GM18867 (cell line): ENCODE data around the gene OFD1.

Experiments
- ATAC-seq: cut with Tn5 transposase; IDR thresholded peaks from one replicate; pipeline ENCODE4 v1.9.1; 2021; ENCODE audit warnings: mild to moderate bottlenecking, moderate library complexity; ENCODE audit not compliant: unreplicated experiment

OFD1 gene

DNA sequence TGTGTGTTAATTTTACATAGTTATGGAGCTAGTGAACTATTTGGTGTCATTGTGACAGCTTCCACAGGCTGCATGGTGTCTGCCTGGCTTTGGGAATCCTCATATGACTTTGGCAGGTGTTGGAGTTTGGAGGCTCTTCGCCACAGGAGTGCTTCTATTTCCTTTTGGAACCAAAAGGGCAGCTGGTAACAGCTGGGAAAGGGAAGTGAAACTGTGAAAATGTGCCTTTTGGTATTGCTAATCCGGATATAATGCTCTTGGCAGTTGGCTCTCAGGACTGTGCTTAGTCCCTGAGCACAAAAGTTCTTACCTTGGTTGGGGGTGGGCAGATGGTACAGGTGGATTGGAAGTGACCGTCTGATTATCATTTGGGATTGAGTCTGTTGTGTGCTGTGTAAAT is 18.1 kb downstream of the OFD1 start:
- peak; percentile 48 for ATAC-seq

DNA sequence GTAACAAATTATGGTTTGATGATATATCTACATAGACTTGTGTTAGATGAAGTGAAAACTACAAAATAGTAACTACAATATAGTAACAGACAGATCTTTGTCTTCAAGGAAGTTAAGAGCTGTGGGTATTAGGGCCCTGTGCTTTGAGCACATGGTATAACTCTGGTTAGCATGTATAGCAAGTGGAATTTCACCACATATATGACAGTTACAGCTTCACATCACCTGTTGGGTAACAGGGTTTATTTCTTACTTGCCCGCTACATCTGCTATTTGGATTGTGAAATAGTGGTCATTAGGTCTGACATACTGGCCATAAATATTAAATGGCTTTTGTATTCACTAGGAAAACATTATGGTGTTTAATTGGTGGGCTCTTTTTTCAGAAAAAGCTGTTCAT is 20.2 kb downstream of the OFD1 start:
- no peak for ATAC-seq

- ATAC-seq, result no peak
Observed at GRCh38 chrX:13755254-13755653, 20.7 kb downstream of the OFD1 start.

- no peak for ATAC-seq
Observed at GRCh38 chrX:13756381-13756780, 21.8 kb downstream of the OFD1 start.

GRCh38 chrX:13759152-13759718 is 24.7 kb downstream of the OFD1 start:
- ATAC-seq, result peak; percentile 64

DNA sequence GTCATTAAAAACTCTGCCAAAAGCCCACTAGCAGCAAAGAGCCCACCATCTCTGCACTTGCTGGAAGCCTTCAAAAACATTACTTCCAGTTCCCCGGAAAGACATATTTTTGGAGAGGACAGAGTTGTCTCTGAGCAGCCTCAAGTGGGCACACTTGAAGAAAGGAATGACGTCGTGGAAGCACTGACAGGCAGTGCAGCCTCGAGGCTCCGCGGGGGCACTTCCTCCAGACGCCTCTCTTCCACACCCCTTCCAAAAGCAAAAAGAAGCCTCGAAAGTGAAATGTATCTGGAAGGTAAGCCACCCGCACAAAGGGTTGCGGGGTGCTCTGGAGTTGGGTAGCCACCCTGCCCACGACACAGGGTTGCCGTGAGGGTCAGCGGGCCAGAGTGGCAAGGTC is 25.9 kb downstream of the OFD1 start:
- no peak for ATAC-seq

DNA sequence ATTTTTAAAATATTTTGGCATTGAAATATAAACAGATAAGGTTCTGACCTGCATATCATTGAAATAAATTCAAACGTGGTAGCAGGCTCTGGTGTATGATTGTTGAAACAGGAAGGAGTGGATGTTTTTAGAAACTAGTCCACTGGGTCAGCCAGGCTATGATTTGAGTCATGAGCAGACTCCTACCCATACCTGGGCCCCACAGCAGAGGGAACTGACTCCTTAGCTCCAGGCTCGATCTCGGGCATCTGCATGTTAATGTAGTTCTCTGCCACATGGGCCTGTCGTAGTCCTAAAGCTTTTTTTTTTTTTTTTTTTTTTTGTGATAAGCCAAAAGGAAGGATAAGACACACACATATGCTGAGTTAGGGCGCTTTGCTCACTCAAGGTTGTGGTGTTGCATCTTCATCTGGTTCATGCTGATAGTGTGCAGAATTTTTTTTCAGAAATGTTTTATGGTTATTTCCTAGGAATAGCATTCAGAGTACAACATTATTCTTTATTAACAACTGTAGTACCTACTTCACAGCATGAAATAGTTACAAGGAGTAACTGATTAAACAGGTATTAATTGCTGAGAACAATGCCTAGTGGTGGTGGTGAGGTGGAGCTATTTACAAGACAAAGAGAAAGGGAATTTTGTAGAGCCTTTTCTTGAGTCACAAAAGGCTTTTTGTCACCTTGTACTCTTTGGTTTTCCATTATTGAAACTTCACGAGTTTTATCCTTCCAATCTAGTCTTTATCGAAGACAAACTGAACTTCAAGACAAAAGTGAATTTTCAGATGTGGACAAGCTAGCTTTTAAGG is 27.3 kb downstream of the OFD1 start:
- ATAC-seq, result peak; percentile 60

- ATAC-seq, result no peak
Observed at GRCh38 chrX:13763489-13763888, 28.9 kb downstream of the OFD1 start.

DNA sequence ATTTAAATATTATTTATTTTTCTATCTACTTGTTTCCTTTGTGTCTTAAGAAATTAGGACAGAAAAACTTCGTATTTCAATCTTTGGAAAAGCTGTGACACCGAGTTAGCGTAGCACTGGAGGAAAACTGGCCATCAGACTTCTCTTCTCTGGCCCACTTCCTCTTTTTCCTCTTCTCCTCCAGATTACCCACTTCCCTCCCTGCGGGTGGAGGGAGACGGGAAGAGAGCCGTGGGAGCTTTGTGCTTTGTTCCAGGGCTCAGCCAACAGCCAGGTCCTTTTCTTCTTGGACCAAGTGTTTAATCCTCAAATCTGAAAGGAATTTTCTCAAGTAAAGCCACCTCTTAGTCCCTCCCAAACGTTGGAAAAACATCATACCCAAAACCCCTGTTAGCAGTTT is 29.7 kb downstream of the OFD1 start:
- no peak for ATAC-seq

- ATAC-seq, result no peak
Observed at GRCh38 chrX:13764765-13765164, 30.2 kb downstream of the OFD1 start.

- no peak for ATAC-seq
Observed at GRCh38 chrX:13768939-13769338, 34.4 kb downstream of the OFD1 start.

DNA sequence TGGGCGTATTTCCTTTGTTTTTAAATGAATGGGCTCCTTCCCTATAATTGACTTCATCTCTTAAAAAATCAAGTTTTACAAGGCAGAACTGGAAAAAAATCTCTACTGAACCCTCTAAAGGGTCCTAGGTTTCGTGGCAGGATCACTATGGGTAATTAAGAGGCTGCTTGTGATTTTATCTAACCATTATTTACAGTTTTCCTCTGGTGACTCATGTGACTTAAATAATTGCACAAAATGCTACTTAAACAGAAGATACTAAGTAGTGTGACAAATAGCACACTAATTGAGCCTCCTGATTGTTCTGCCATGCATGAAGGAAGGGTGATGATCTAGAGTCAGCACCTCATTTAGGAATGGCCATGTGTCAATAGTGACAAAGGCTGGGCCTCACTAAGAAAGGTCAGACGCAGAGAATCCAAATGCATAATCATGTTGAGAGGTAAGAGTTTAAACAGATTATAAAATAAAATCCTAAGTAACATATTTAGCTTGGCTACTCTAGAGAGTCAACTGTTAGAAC is 35.5 kb downstream of the OFD1 start:
- no peak for ATAC-seq

DNA sequence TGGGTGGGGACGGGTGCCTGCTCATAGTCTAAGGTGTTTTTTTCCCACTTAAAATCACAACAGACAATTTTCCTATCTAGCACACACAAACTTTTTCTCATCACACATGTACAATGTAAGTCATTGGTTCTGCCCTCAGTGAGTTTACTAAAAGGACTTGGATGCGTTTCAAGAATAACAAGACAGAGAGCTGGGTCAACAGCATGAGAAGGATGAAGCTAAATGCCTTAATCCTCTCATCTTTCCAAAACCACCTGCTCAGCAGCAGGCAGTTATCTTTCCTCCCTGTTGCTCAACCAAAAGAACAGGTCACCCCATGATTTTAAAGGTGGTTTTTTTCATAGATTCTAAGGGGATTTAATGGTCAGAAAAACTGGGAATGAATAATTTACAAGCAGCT is 40.1 kb downstream of the OFD1 start:
- no peak for ATAC-seq

DNA sequence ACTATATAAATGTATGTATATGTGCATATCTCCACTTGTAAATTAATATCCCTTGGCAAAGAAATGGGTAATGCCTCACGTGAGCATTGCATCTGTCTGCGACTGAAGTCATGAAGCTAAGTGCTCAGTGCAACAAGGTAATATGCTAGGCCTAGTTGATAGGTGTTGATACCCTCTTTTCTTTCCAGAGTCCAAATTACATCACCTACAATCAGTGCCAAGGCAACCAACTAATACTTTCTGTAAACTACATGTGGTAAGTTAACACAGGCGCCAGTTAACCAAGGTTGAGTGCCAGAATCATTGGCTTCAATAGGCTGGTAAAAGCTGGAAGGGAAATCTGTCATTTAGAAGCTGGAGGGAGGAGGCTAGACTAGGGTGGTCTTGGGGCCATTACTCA is 41.3 kb downstream of the OFD1 start:
- no peak for ATAC-seq

- ATAC-seq, result no peak
Observed at GRCh38 chrX:13776387-13776786, 41.8 kb downstream of the OFD1 start.

DNA sequence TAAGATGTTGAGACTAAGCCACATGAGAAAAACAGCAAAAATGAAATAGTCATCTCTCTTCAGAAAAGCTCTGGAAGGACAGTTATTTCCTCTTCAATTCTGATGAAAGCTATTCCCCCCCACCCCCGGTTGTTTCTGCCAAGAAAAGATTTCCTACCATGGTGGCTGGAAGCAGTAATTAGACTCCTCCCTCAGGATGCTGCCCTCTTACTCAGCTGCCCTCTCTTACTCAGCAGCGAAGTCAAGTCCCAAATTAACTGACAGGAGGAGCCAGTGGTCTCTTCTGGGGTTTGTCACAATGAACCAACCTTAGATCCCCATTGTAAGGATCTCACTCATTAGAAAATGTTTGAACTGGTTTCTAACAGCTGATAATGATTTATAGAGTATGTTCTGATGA is 44.4 kb downstream of the OFD1 start:
- no peak for ATAC-seq

DNA sequence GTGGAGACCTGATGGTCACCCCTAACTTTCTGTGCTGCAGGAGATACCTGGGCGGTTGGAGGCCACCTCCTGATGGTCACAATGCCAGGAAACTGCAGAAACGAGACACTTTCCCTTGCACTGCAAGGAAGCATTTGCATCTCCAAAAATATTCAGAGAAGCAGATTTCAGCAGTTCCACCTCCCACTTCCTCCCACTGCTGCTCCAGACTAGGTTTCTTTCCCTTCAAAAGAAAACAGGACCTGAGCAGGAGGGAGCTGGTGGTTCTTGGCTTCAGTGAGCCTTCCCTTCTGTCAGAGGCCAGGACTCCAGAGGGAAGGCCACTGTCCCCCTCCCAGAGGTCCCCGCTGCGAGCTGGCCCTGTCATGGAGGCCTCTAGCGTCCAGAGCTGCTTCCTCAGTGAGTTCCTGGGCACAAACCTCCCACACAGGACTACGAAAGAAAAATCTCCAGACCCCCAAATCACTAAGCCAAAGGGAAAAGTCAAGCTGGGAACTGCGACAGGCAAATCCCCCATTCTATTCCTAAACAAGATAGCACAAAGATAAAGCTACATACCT is 46.4 kb downstream of the OFD1 start:
- no peak for ATAC-seq

DNA sequence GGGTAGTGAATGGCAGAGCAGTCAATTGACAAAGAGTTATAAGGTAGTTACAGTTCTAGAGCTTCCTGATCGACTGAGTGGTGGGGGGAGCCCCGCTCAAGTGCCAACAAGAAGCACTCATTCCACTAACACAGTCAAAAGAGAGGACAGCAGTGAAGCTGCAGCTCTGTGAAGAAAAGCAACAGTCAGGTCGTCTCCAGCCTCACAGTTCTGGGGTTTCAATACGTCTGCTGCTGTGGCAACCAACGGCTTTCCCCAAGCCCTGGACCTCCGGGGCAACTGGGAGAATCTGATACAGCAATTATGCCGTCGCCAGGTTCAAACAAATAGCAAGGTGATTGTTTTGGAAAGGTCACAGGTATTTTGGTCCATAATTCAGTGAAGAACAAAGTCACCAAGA is 51.5 kb downstream of the OFD1 start:
- no peak for ATAC-seq

- no peak for ATAC-seq
Observed at GRCh38 chrX:13790206-13791131, 55.9 kb downstream of the OFD1 start.

DNA sequence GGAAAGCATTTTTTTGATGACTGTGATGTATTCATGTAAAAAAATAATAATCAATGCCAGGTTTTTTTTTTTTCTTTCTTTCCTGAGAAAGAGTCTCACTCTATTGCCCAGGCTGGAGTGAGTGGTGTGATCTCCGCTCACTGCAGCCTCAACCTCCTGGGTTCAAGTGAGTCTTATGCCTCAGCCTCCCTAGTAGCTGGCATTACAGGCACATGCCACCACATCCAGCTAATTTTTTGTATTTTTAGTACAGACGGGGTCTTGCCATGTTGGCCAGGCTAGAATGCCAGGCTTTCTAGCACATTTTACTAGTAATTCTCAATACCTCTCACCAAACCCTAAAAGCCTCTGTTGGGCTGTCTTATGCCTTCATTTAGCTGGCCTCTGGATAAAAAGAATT is 56.6 kb downstream of the OFD1 start:
- ATAC-seq, result no peak

GRCh38 chrX:13791559-13791958 is 57.0 kb downstream of the OFD1 start:
- no peak for ATAC-seq
